Hepatocyte (in vitro differentiated cells): ENCODE results near the gene TIAM1. TPM values are rescaled to one million over a fixed set of nuclear protein-coding genes. Genes with fewer than 3 reads are reported as not detected.

Experiments
- DNase-seq: peaks from one replicate; pipeline ENCODE4 v3.0.0-alpha.2; 2016; ENCODE audit warnings: low spot score
- H2AFZ ChIP-seq: fragments of 200-600 bp; sonication (generic); 2 replicates; pipeline ENCODE4 v1.6.0; 2016; ENCODE audit warnings: antibody characterized with exemption, mild to moderate bottlenecking
- H3K27ac ChIP-seq: fragments of 200-600 bp; sonication (generic); 2 replicates; pipeline ENCODE4 v1.5.1; 2016; ENCODE audit warnings: mild to moderate bottlenecking
- H3K27me3 ChIP-seq: fragments of 200-600 bp; sonication (generic); 2 replicates; pipeline ENCODE4 v1.6.1; 2016
- H3K36me3 ChIP-seq: fragments of 200-600 bp; sonication (generic); replicated peaks from 2 replicates; pipeline ENCODE4 v1.5.1; 2016; ENCODE audit warnings: low read depth; ENCODE audit not compliant: insufficient read depth
- H3K4me1 ChIP-seq: fragments of 200-600 bp; sonication (generic); 2 replicates; pipeline ENCODE4 v1.5.1; 2016; ENCODE audit warnings: mild to moderate bottlenecking, moderate library complexity; ENCODE audit not compliant: insufficient read depth
- H3K4me2 ChIP-seq: fragments of 200-600 bp; sonication (generic); 2 replicates; pipeline ENCODE4 v1.6.0; 2016
- H3K4me3 ChIP-seq: fragments of 200-600 bp; sonication (generic); 2 replicates; pipeline ENCODE4 v1.5.1; 2016; ENCODE audit warnings: mild to moderate bottlenecking
- H3K79me2 ChIP-seq: fragments of 200-600 bp; sonication (generic); 2 replicates; pipeline ENCODE4 v1.6.0; 2017; ENCODE audit warnings: mild to moderate bottlenecking
- H3K9me2 ChIP-seq: fragments of 200-600 bp; sonication (generic); replicated peaks from 2 replicates; pipeline ENCODE4 v1.6.0; 2017; ENCODE audit warnings: mild to moderate bottlenecking; ENCODE audit not compliant: insufficient read depth
- H3K9me3 ChIP-seq: fragments of 200-600 bp; sonication (generic); 2 replicates; pipeline ENCODE4 v1.5.1; 2016; ENCODE audit warnings: low read depth, mild to moderate bottlenecking
- H4K20me1 ChIP-seq: fragments of 200-600 bp; sonication (generic); 2 replicates; pipeline ENCODE4 v1.6.0; 2016; ENCODE audit warnings: mild to moderate bottlenecking; ENCODE audit not compliant: insufficient read depth, poor library complexity, severe bottlenecking
- CTCF ChIP-seq: fragments of 200-600 bp; sonication (generic); IDR thresholded peaks from 2 replicates; pipeline ENCODE4 v1.5.1; 2016; ENCODE audit warnings: antibody characterized with exemption, mild to moderate bottlenecking; ENCODE audit not compliant: poor library complexity
- EZH2 ChIP-seq: fragments of 200-600 bp; sonication (generic); IDR thresholded peaks from 2 replicates; pipeline ENCODE4 v1.6.1; 2016; ENCODE audit warnings: antibody characterized with exemption, mild to moderate bottlenecking, borderline replicate concordance
- EZH2phosphoT487 ChIP-seq: fragments of 200-600 bp; sonication (generic); IDR thresholded peaks from one replicate; pipeline ENCODE4 v1.6.1; 2018; ENCODE audit warnings: antibody characterized with exemption, mild to moderate bottlenecking, low read depth, moderate library complexity; ENCODE audit not compliant: unreplicated experiment, severe bottlenecking
- WGBS: methylation state at CpG from one replicate; pipeline ENCODE4 v1.1.6; 2016; ENCODE audit warnings: low lambda C conversion rate; ENCODE audit errors: missing lambda C conversion rate; 5-methylcytosine and 5-hydroxymethylcytosine counted together
- polyA plus RNA-seq: library from polyadenylated mRNA; unstranded; fragments of >200 nt; fragmentation: Nextera tagmentation; extraction: Ambion mirVana; gene quantifications from 2 replicates; pipeline ENCODE4 v1.2.1, GENCODE V29; 2016
- total RNA-seq: library from RNA; depleted of rRNA; stranded (reverse); fragments of >200 nt; gene quantifications from 2 replicates; pipeline ENCODE4 v1.2.3, GENCODE V29; 2014

TIAM1 gene
- total and polyA plus RNA-seq, 2 experiments from 2014 or later, result 8.8 TPM

GRCh38 chr21:31158789-31159581, 185.1 kb downstream of the TIAM1 start:
- Histone ChIP-seq H3K9me3 (peaks cover 10% of the 10 kb centered on the region), H3K9me2 (no peaks in the 10 kb centered on the region), H3K27ac (peak overlapping the region; percentile 26), H3K36me3 (no peaks in the 10 kb centered on the region), H3K4me2 (no peak overlapping the region), H3K4me3 (no peak overlapping the region), H3K4me1 (no peaks in the 10 kb centered on the region), H3K79me2 (no peaks in the 10 kb centered on the region), H3K27me3 (no peaks in the 10 kb centered on the region), H2AFZ (no peak overlapping the region), H4K20me1 (no peaks in the 10 kb centered on the region)
- DNase-seq, result no peak
- 85% methylated on average over 8 of the region's 8 CpGs for WGBS
- no peak for TF ChIP-seq EZH2phosphoT487
- no peak for TF ChIP-seq CTCF
- no peak for TF ChIP-seq EZH2

- Histone ChIP-seq H3K27me3 (no peaks in the 10 kb centered on the region), H3K4me3 (no peak overlapping the region), H3K36me3 (no peaks in the 10 kb centered on the region), H3K4me1 (no peaks in the 10 kb centered on the region), H3K9me2 (no peaks in the 10 kb centered on the region), H3K9me3 (peaks cover 10% of the 10 kb centered on the region), H2AFZ (no peak overlapping the region), H3K4me2 (no peak overlapping the region), H3K27ac (no peak overlapping the region), H4K20me1 (no peaks in the 10 kb centered on the region), H3K79me2 (no peaks in the 10 kb centered on the region)
- WGBS, result 72% methylated on average over 5 of the region's 5 CpGs
- no peak for DNase-seq
- TF ChIP-seq EZH2 (no peak), EZH2phosphoT487 (no peak), CTCF (no peak)
Measured at GRCh38 chr21:31157756-31158155, 186.3 kb downstream of the TIAM1 start.

GRCh38 chr21:31156662-31157061, 187.4 kb downstream of the TIAM1 start:
- 96% methylated on average over 2 of the region's 2 CpGs for WGBS
- no peak for DNase-seq
- H3K4me3 ChIP-seq, result no peak overlapping the region
- no peak overlapping the region for H2AFZ ChIP-seq
- no peaks in the 10 kb centered on the region for H3K79me2 ChIP-seq
- no peaks in the 10 kb centered on the region for H4K20me1 ChIP-seq
- no peaks in the 10 kb centered on the region for H3K36me3 ChIP-seq
- no peak overlapping the region for H3K27ac ChIP-seq
- TF ChIP-seq EZH2phosphoT487, result no peak
- no peak for TF ChIP-seq EZH2
- no peak for TF ChIP-seq CTCF
- no peaks in the 10 kb centered on the region for H3K9me2 ChIP-seq
- no peaks in the 10 kb centered on the region for H3K4me1 ChIP-seq
- peaks cover 10% of the 10 kb centered on the region for H3K9me3 ChIP-seq
- H3K4me2 ChIP-seq, result no peak overlapping the region
- H3K27me3 ChIP-seq, result no peaks in the 10 kb centered on the region
